SIG-M5 treated with dmso at 0.1 percent for 504 hours (cell line): Measurements from ENCODE around the gene HCST.

Source experiments
- DNase-seq: peaks from one replicate; lab custom pipeline; 2025; ENCODE audit not compliant: unreplicated experiment; lab: John Stamatoyannopoulos, UW

HCST gene

DNA sequence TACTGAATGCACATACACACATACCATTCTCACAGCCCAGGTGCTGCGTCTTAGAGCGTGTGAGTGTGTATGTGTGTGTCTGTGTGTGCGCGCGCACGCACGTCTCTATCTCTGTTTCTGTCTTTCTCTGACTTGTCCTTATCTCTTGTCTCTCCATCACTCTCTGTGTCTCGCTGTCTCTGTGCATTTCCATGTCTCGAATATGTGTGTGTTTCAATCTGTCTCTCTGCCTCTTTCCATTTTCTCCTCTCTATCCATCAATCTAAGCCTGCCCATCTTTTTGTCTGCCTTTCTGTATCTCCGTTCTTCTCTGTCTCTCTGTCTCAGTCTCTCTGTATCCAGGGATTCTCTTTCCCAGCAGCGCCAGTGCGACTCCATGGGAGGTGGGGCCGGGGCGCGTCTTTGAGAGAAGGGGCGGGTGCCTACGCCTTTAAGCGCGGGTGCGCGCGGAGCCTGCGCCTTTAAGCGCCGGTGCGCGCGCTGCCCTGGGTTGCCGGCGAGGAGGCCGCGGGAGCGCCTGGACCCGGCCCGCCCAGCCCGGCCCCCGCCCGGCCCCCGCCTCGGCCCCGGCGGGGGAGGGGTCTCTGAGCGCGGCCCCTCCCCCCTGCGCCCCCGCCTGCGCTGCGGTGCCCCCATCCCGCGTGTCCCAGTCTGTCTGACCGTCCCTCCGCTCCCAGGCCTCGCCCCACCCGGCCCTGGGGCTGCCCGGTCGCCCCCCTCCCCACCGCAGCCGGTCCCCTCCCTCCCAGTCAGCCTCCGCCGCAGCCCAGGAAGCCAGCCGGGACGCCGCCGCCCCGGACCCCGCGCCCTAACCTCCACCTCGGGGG, 33.8 kb downstream of the HCST start, which contains the start of gene LRFN3:
Gene LRFN3 (plus strand): TSS at position 464 of the 827 bp plus-strand sequence. CDS start 3,052 bp downstream, outside the sequence.
- DNase-seq = peak; percentile 32

DNA sequence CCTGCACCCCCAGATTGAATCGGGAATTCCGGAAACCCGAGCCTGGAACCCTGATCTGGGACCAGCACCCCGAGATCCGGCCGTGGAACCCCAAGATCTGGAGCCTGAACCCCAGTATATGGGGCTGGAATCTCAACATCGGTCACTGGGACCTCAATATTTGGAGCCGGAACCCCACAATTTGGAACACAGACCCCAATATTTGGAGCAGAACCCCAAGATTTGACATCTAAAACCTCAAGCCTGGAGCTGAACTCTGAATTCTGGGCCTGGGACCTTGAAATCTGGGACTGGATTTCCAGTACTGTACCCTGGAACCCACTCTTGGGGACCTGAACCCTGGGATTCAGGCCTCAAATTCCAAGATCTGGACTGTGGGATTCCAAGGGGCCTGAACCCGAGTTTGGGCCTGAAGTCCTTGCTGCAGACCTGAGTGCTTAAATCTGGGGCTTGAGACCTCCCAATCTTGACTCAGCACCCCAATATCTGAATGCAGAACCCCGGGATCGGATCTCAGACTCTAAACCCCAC, 34.5 kb downstream of the HCST start:
- DNase-seq = no peak

DNA sequence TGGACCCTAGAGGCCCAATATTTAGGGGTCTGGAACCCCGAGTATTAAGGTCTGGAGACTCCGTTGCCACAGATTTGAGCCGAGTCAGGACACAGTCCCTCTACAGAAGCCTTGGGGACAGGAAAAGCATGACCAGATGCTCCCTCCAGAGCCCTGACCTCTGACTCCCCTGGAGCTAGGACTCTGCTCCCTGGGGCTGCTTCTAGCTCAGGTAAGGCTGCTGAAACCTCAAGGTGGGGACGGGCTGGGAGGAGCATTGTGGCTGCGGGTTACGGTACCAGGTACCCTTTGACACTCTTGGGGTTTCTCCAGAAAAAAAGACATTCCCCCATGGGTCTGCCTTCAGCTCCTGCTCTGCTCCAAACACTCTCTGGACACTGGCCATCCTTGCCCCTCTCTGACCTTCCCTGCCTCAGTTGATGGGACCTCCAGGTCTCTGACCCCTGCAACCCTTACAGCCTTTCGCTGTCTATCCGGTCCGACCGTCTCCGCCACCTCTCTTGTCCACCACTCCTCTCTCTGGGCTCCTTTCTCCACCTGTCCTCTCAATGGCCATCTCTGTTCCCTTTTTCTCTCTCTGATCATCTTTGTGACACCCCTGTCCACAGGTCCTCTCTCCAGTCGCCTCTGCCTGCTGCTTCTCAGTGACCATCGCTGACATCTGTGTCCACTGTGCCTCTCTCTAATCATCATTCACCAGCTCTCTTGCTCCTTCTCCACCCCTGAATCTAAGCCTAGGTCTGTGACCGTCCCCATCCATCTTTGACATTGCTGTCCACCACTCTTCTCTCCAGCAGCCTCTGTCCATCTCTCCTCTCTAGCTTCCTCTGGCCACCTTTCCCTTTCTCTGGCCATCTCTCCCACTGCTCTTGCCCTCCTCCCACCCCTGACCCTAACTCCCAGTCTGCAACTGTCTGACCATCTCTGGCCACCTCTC, 35.3 kb downstream of the HCST start:
- DNase-seq = no peak

DNA sequence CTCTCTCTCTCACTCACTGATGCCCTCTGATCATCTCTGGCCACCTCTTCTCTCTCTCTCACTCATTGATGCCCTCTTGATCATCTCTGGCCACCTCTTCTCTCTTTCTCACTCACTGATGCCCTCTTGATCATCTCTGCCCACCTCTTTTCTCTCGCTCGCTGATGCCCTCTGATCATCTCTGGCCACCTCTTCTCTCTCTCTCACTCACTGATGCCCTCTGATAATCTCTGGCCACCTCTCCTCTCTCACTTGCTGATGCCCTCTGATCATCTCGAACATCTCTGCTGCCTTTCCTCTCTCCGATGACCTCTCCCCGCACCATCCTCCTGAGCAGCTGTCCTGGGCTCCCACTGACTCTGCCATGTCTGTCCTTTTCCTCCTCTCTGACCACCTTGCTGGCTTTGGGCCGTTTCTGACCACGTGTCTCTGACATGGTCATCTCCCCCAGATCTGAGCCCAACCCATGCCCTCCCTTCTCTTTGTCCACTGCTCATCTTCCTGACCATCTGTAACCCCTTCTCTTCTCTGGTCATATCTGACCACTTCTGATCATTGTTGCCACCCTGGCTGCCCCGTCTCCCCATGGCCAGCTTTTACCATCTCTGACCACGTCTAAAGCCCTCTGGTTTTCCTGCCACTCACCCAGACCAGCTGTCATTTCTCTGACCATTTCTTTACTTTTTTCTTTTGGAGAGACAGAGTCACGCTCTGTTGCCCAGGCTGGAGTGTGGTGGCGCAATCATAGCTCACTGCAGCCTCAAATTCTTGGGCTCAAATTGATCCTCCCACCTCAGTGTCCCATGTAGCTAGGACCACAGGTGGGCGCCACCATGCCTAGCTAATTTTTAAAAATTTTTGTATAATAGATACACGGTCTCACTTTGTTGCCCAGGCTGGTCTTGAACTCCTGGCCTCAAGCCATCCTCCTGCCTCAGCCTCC, 36.2 kb downstream of the HCST start:
- DNase-seq = no peak

DNA sequence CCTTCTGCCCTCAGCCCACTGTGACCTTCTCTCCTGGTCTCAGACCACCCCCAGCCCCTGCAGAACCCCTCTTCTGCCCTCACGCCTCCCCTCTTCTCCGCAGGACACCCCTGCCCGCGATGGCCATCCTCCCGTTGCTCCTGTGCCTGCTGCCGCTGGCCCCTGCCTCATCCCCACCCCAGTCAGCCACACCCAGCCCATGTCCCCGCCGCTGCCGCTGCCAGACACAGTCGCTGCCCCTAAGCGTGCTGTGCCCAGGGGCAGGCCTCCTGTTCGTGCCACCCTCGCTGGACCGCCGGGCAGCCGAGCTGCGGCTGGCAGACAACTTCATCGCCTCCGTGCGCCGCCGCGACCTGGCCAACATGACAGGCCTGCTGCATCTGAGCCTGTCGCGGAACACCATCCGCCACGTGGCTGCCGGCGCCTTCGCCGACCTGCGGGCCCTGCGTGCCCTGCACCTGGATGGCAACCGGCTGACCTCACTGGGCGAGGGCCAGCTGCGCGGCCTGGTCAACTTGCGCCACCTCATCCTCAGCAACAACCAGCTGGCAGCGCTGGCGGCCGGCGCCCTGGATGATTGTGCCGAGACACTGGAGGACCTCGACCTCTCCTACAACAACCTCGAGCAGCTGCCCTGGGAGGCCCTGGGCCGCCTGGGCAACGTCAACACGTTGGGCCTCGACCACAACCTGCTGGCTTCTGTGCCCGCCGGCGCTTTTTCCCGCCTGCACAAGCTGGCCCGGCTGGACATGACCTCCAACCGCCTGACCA, 37.2 kb downstream of the HCST start:
- DNase-seq = no peak

DNA sequence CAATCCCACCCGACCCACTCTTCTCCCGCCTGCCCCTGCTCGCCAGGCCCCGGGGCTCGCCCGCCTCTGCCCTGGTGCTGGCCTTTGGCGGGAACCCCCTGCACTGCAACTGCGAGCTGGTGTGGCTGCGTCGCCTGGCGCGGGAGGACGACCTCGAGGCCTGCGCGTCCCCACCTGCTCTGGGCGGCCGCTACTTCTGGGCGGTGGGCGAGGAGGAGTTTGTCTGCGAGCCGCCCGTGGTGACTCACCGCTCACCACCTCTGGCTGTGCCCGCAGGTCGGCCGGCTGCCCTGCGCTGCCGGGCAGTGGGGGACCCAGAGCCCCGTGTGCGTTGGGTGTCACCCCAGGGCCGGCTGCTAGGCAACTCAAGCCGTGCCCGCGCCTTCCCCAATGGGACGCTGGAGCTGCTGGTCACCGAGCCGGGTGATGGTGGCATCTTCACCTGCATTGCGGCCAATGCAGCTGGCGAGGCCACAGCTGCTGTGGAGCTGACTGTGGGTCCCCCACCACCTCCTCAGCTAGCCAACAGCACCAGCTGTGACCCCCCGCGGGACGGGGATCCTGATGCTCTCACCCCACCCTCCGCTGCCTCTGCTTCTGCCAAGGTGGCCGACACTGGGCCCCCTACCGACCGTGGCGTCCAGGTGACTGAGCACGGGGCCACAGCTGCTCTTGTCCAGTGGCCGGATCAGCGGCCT, 37.9 kb downstream of the HCST start:
- DNase-seq = no peak

DNA sequence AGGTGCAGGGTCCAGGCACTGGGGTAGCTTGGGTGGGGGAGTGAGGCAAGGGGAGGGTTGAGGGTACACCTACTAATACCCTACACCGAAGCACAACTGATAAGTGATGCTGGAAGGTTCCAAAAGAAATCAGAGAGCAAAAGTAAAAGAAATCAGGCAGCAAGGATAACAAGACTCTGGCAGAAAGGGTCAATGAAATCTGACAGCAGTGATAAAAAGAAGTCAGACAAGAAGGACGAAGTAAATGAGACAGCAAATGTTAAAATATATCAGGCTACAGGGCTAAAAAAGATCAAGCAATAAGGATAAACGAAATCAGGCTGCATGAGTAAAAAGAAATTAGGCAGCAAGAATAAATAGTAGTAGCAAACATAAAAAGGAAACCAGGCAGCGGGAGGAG, 38.5 kb downstream of the HCST start:
- no peak for DNase-seq

DNA sequence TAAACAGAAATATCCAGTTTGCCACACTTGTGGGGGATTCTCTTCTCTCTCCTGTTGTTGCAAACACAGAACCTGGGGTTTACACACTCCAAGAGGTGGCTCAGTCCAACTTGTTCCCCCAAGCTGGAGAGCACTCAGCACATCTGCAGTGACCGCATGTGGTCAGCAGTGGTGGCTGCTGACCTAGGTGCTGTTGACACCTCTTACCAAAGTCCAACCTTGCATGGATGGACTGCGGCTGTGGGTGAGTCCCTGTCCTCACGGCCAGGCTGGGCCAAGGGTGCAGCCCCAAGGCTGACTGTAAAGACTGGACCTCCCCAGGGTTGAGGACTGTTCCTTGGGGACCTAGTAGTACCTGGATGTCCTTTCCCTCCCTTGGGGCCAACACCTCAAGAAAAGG, 39.9 kb downstream of the HCST start:
- DNase-seq = no peak

DNA sequence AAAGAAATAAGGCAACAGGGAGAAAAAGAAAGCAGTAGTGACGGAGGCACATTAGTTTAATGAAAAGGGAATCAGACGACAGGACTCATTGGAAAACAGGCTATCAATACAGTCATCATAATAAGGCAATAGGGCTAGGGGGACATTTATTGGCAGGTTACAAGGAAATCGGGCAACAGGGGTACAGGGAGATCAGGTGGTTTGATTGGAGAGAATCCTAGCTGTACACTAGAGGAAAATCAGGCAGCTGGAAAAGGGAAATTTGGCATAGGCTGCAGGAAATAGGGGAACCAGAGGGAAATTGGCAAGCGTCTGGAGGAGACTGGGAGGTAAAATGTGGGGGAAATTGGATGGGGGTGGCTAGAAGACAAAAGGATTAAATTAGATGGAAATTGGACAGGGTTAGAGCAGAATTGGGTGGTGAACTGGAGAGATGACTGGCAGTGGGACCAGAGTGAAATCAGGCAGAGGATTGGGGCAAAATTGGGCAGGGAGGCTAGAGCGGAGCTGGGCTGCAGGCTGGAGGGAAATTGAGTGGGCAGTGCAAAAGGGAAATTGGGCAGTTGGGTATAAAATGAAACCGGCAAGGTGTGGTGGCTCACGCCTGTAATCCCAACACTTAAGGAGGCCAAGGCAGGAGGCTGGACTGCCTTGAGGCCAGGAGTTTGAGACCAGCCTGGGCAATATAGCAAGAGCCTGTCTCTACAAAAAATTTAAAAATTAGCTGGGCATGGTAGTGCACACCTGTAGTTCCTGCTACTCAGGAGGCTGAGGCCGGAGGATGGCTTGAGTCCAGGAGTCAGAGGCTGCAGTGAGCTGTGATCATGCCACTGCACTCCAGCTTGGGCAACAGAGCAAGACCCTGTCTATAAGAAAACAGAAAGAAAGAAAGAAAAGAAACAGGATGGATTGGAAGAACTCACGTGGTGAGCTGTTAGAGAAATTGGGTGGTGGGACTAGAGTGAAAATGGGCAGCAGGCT, 41.3 kb downstream of the HCST start:
- DNase-seq = no peak

DNA sequence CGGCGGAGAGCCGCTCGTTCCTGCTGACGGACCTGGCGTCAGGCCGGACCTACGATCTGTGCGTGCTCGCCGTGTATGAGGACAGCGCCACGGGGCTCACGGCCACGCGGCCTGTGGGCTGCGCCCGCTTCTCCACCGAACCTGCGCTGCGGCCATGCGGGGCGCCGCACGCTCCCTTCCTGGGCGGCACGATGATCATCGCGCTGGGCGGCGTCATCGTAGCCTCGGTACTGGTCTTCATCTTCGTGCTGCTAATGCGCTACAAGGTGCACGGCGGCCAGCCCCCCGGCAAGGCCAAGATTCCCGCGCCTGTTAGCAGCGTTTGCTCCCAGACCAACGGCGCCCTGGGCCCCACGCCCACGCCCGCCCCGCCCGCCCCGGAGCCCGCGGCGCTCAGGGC, 42.2 kb downstream of the HCST start:
- no peak for DNase-seq

DNA sequence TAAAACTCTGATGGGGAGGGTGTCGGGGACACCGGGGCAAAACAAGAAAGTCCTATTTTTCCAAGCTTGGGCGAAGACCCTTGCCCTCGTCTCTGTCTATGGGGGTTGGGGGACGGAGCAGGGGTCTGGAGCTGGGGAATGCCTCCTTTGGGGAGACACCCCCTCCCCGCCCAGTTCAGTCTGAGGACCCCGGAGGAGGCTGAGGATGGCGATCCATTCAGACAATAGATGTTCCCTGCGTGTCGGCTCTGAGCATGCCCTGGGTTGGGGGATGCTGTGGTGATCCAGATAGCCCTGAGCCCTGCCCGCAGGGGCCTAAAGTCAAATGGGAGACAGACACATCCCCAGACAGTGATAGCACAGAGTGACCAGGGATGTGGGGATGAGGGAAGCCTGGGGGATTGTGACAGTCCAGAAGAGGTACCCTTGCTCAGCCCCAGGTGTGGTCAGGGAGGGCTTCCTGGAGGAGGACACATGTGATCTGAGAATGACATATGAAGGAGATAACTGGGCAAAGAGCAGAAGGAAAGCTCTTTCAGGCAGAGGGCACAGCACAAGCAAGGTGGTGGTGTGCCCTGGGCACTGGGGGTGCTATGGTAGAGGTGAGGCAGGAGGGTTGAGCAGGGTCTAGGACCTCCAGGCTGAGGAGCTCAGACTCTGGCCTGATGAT, 42.9 kb downstream of the HCST start:
- no peak for DNase-seq

DNA sequence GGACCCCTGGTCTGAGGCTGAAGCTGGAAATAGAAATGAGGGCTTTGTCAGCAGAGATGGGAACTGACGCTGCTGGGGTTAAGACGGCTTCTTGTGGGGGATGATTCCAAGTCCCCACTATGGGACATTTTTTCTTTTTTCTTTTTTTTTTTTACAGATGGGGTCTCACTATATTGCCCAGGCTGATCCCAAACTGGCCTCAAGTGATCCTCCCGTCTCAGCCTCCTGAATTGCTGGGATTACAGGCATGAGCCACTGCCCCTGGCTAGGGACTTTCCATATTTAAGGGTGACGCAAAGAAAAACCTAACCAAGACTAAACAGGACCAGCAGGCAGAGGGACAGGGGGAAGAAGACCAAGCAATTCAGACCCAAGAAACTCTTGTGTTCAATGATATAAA, 43.9 kb downstream of the HCST start:
- no peak for DNase-seq

DNA sequence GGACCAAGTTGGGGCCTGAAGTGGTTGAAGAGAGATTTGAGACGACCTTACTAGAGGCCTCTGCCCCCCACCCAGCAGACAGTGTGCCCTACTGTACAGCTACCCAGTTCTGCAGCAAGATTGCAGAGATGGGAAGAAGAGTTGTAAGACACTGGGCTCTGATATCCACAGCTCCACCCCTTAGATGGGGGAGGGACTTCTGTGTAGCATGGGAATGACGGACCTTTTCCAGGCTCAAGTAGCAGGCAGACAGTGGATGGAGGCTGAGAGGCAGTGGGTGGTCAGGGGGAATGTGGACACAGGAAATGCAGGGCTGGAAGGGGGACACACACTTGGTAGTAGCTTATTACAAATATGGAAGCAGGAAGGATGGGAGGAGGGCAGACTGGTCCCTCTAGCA, 46.8 kb downstream of the HCST start:
- no peak for DNase-seq
